Endothelial cell of umbilical vein (primary cell): ENCODE measurements around the gene OLFM1. TPM values are rescaled to one million over a fixed set of nuclear protein-coding genes. Genes with fewer than 3 reads are reported as not detected.

ENCODE experiments used
- BruUV-seq: library from RNA; stranded (reverse); fragments of 400-500 nt; replicated peaks from 2 replicates; lab custom pipeline; 2021; lab: Mats Ljungman, UMichigan
- CTCF ChIA-PET: fragments of 300-600, 350-600 bp; sonication (Branson Sonifier 250); formaldehyde crosslinking; loops from one replicate; lab custom pipeline; 2021; ENCODE audit warnings: antibody characterized with exemption, inconsistent platforms; lab: Charles Lee
- POLR2A ChIA-PET: fragments of 300-600, 350-600 bp; sonication (Branson Sonifier 250); formaldehyde crosslinking; loops from one replicate; lab custom pipeline; 2021; ENCODE audit warnings: antibody characterized with exemption, inconsistent platforms; lab: Charles Lee
- DNase-seq: peaks from one replicate; pipeline ENCODE4 v3.0.0-alpha.2; 2011; ENCODE audit warnings: low read depth, low spot score
- FAIRE-seq: peaks from 2 replicates; lab custom pipeline; 2011; peaks lifted over from hg19 to GRCh38; lab: Jason Lieb, UNC
- H2AFZ ChIP-seq: 2 replicates; pipeline ENCODE4 v1.6.0; 2012; ENCODE audit warnings: low read depth, low read length, control low read depth, inconsistent platforms
- H3K27ac ChIP-seq: 2 replicates; pipeline ENCODE4 v1.5.1; 2011; ENCODE audit warnings: low read depth, mild to moderate bottlenecking, control low read depth, low read length, moderate library complexity; ENCODE audit not compliant: insufficient read depth
- H3K27me3 ChIP-seq, 2 experiments: 2 replicates each; pipeline versions ENCODE4 v1.6.0 to v1.6.1; 2011; ENCODE audit warnings: low read length in 2 of 2, mixed read lengths in 1 of 2; ENCODE audit not compliant: control insufficient read depth in 2 of 2, insufficient read depth in 2 of 2
- H3K36me3 ChIP-seq, 2 experiments: 2 replicates in 1 of 2; 3 replicates in 1 of 2; pipeline ENCODE4 v1.5.1; 2011; ENCODE audit warnings: low read length in 2 of 2, mild to moderate bottlenecking in 1 of 2, moderate library complexity in 1 of 2; ENCODE audit not compliant: control insufficient read depth in 2 of 2, insufficient read depth in 2 of 2; ENCODE audit errors: extremely low read depth in 1 of 2
- H3K4me1 ChIP-seq: 3 replicates; pipeline ENCODE4 v1.5.1; 2011; ENCODE audit warnings: mild to moderate bottlenecking, low read length; ENCODE audit not compliant: control insufficient read depth, insufficient read depth; ENCODE audit errors: extremely low read depth
- H3K4me2 ChIP-seq: 2 replicates; pipeline ENCODE4 v1.6.1; 2011; ENCODE audit warnings: low read length, control low read depth, mixed read lengths; ENCODE audit not compliant: insufficient read depth
- H3K4me3 ChIP-seq, 3 experiments: fragments of 200-600 bp in 1 of 3; sonication (generic), shearing (Covaris generic) in 1 of 3; replicated peaks in 1 of 3; 2 replicates each; pipeline ENCODE4 v1.5.1; 2011 to 2016; ENCODE audit warnings: control low read depth in 3 of 3, low read length in 3 of 3, mild to moderate bottlenecking in 2 of 3, inconsistent platforms in 1 of 3, low read depth in 1 of 3, moderate library complexity in 1 of 3; ENCODE audit not compliant: insufficient read depth in 1 of 3
- H3K79me2 ChIP-seq: 2 replicates; pipeline ENCODE4 v1.6.0; 2012; ENCODE audit warnings: low read length, inconsistent platforms; ENCODE audit not compliant: control insufficient read depth, insufficient read depth
- H3K9ac ChIP-seq: replicated peaks from 2 replicates; pipeline ENCODE3; 2011; ENCODE audit warnings: low read length, control low read depth; ENCODE audit not compliant: insufficient read depth; ENCODE audit errors: extremely low read depth
- H3K9me1 ChIP-seq: replicated peaks from 3 replicates; pipeline ENCODE4 v1.6.0; 2011; ENCODE audit warnings: mild to moderate bottlenecking, low read length; ENCODE audit not compliant: control insufficient read depth, insufficient read depth; ENCODE audit errors: extremely low read depth
- H3K9me3 ChIP-seq: replicated peaks from 2 replicates; pipeline ENCODE4 v1.5.1; 2012; ENCODE audit warnings: low read length, inconsistent platforms; ENCODE audit not compliant: control insufficient read depth, insufficient read depth
- H4K20me1 ChIP-seq: replicated peaks from 2 replicates; pipeline ENCODE3; 2011; ENCODE audit warnings: mild to moderate bottlenecking, low read length; ENCODE audit not compliant: control insufficient read depth, insufficient read depth; ENCODE audit errors: extremely low read depth
- CTCF ChIP-seq, 2 donors: IDR thresholded peaks; 1 replicate in 1 of 2; 2 replicates in 1 of 2; pipeline ENCODE4 v1.5.1; 2011; ENCODE audit warnings: low read length in 2 of 2, mild to moderate bottlenecking in 2 of 2, moderate library complexity in 2 of 2, control low read depth in 1 of 2, inconsistent platforms in 1 of 2, low read depth in 1 of 2; ENCODE audit not compliant: insufficient read depth in 1 of 2; ENCODE audit errors: extremely low read depth in 1 of 2
- EZH2 ChIP-seq: IDR thresholded peaks from 2 replicates; pipeline ENCODE4 v1.6.1; 2012; ENCODE audit warnings: borderline replicate concordance, low read depth, mild to moderate bottlenecking, moderate library complexity, low read length, inconsistent platforms; ENCODE audit not compliant: severe bottlenecking
- FOS ChIP-seq: IDR thresholded peaks from 2 replicates; pipeline ENCODE4 v1.6.1; 2011; ENCODE audit warnings: mild to moderate bottlenecking, low read length, moderate library complexity, borderline replicate concordance; ENCODE audit not compliant: insufficient read depth
- GATA2 ChIP-seq: IDR thresholded peaks from 2 replicates; pipeline ENCODE4 v1.7.0; 2011; ENCODE audit warnings: low read depth, mild to moderate bottlenecking, moderate library complexity, mixed read lengths, low read length; ENCODE audit not compliant: insufficient read length, insufficient read depth
- JUN ChIP-seq: IDR thresholded peaks from 2 replicates; pipeline ENCODE4 v1.6.1; 2011; ENCODE audit warnings: borderline replicate concordance, low read depth; ENCODE audit not compliant: insufficient read length, insufficient read depth
- MAX ChIP-seq: IDR thresholded peaks from 2 replicates; pipeline ENCODE4 v1.6.1; 2011; ENCODE audit not compliant: insufficient read depth, insufficient read length
- MYC ChIP-seq: IDR thresholded peaks from one replicate; pipeline ENCODE4 v1.6.1; 2011; ENCODE audit warnings: mild to moderate bottlenecking, low read depth, low read length
- POLR2A ChIP-seq: IDR thresholded peaks from 2 replicates; pipeline ENCODE4 v1.6.1; 2012; ENCODE audit warnings: low read depth, mild to moderate bottlenecking, control low read depth, low read length
- POLR2AphosphoS5 ChIP-seq: IDR thresholded peaks from 2 replicates; pipeline ENCODE4 v1.6.1; 2012; ENCODE audit warnings: low read depth, mild to moderate bottlenecking, control low read depth, low read length, moderate library complexity; ENCODE audit not compliant: insufficient read depth
- dilution Hi-C: fragments of 300-500 bp; cut with MboI; formaldehyde crosslinking; loops from one replicate; pipeline ENCODE4 v1.15.0; 2019; ENCODE audit warnings: low sequenced_read_pairs; ENCODE audit not compliant: extremely low pct_ligation_motif_present
- intact Hi-C: fragments of 100-400 bp; cut with micrococcal nuclease; formaldehyde crosslinking; loops from one replicate; pipeline ENCODE4 v1.10.0; 2022
- polyA plus RNA-seq, 4 experiments: library from polyadenylated mRNA; depleted of rRNA in 3 of 4; stranded (reverse) in 3 of 4; unstranded in 1 of 4; fragments of >200 nt; gene quantifications; 2 replicates each; pipeline versions ENCODE4 v1.2.1 to v1.2.3, GENCODE V29; 2011 to 2012; ENCODE audit warnings: missing spikeins in 1 of 4
- total RNA-seq: library from RNA; stranded (reverse); gene quantifications from 2 replicates; pipeline ENCODE4 v1.2.3, GENCODE V29; 2021

The OLFM1 gene
- total and polyA plus RNA-seq, 2 donors (not counting 3 experiments of a cell fraction or from before 2014, with no cell fraction given): 0.07 to 0.95 TPM

GRCh38 chr9:135100241-135100681 is 12.8 kb downstream of the OLFM1 start:
- POLR2A ChIA-PET: interaction anchor here (0.5 kb wide), 1 partner anchor 970 kb away, joined by 4 read pairs; no protein-coding TSS in a partner anchor
- intact Hi-C loops (no loop called here), dilution Hi-C loops (no loop called here)
- Histone ChIP-seq H3K36me3 (no peaks in the 10 kb centered on the region), H4K20me1 (no peaks in the 10 kb centered on the region), H3K4me1 (no peaks in the 10 kb centered on the region), H2AFZ (no peak overlapping the region), H3K9me3 (no peaks in the 10 kb centered on the region), H3K27me3 (no peaks in the 10 kb centered on the region), H3K27ac (no peak overlapping the region), H3K9ac (no peak overlapping the region), H3K79me2 (no peaks in the 10 kb centered on the region), H3K4me3 (no peak overlapping the region), H3K9me1 (no peaks in the 10 kb centered on the region), H3K4me2 (no peak overlapping the region)
- FAIRE-seq (no peak), DNase-seq (no peak)
- CTCF ChIA-PET: no interaction called here
- BruUV-seq: no TSS peak
- TF ChIP-seq EZH2 (no peak), GATA2 (no peak)

- DNase-seq (no peak), FAIRE-seq (no peak)
- no peak overlapping the region for H2AFZ ChIP-seq
- no peak overlapping the region for H3K4me2 ChIP-seq
- H3K79me2 ChIP-seq: no peaks in the 10 kb centered on the region
- ChIA-PET POLR2A (no interaction called here), CTCF (no interaction called here)
- no peak for TF ChIP-seq GATA2
- TF ChIP-seq POLR2AphosphoS5: no peak
- TF ChIP-seq POLR2A: no peak
- TF ChIP-seq MAX: no peak
- TF ChIP-seq MYC: no peak
- no peak for TF ChIP-seq EZH2
- TF ChIP-seq CTCF (IDR thresholded peaks at IDR 0.05; ENCODE audit: extremely low read depth in 1 of 2, insufficient read depth in 1 of 2, low read depth in 1 of 2, low read length in 2 of 2): no peak
- no peak for TF ChIP-seq JUN
- no peak for TF ChIP-seq FOS
- H3K27me3 ChIP-seq: no peaks in the 10 kb centered on the region
- H3K27ac ChIP-seq: no peak overlapping the region
- H3K9me3 ChIP-seq: no peaks in the 10 kb centered on the region
- no peaks in the 10 kb centered on the region for H3K9me1 ChIP-seq
- H3K4me1 ChIP-seq: no peaks in the 10 kb centered on the region
- no peak overlapping the region for H3K4me3 ChIP-seq
- dilution Hi-C loops: no loop called here
- H4K20me1 ChIP-seq: no peaks in the 10 kb centered on the region
- no peaks in the 10 kb centered on the region for H3K36me3 ChIP-seq
- no peak overlapping the region for H3K9ac ChIP-seq
- intact Hi-C loops: no loop called here
- BruUV-seq: no TSS peak
Observed at GRCh38 chr9:135100725-135101410, 13.4 kb downstream of the OLFM1 start.
